ENCODE data around the gene MXD3. TPM values are rescaled to one million over a fixed set of nuclear protein-coding genes. Genes with fewer than 3 reads are reported as not detected.

The MXD3 gene
- total and polyA plus RNA-seq, 10 of the 15 experiments (the other 5 are each of a cell fraction or from before 2014, with no cell fraction given), result 0.24 to 29.8 (median 13.5) TPM

- in situ Hi-C loops (cut with MboI) (no loop called here), intact Hi-C loops (cut with micrococcal nuclease; ENCODE audit: unreplicated experiment) (no loop called here)
- H3K4me2 ChIP-seq (ENCODE audit: control insufficient read depth, insufficient read depth), result peak overlapping the region; percentile 90
- H3K27me3 ChIP-seq (replicated peaks in 1 of 2; ENCODE audit: control insufficient read depth in 2 of 2, insufficient read depth in 2 of 2, low read length in 1 of 2), result no peaks in the 10 kb centered on the region
- H3K9ac ChIP-seq (ENCODE audit: control insufficient read depth, insufficient read depth, low read length), result peak overlapping the region; percentile 91
- H3K36me3 ChIP-seq (ENCODE audit: control insufficient read depth in 2 of 2, insufficient read depth in 2 of 2, low read length in 1 of 2), result peaks cover 0 to 11% of the 10 kb centered on the region in 2 experiments; a peak in 1 of 4 replicates
- no peak; the same call in 2 of the 3 replicates for ATAC-seq
- H3K79me2 ChIP-seq (ENCODE audit: control insufficient read depth, insufficient read depth, low read length), result peaks cover 47% of the 10 kb centered on the region
- ChIA-PET CTCF (interaction anchor here (0.7 to 7.2 kb wide), 14 partner anchors 11 to 150 kb away, joined by 3 to 46 read pairs (median 6); no protein-coding TSS in a partner anchor), POLR2A (interaction anchor here (0.6 to 3.2 kb wide), 4 partner anchors 10 to 46 kb away, joined by 3 to 22 read pairs (median 10); no protein-coding TSS in a partner anchor), SMC1A (ENCODE audit: uncharacterized antibody, unreplicated experiment) (interaction anchor here (0.8 to 3.4 kb wide), 11 partner anchors 10 to 53 kb away, joined by 3 to 20 read pairs (median 4); no protein-coding TSS in a partner anchor), RAD21 (ENCODE audit: unreplicated experiment) (interaction anchor here (0.8 to 2.9 kb wide), 8 partner anchors 11 to 105 kb away, joined by 3 to 20 read pairs (median 5); no protein-coding TSS in a partner anchor)
- H3K27ac ChIP-seq (ENCODE audit: control insufficient read depth, insufficient read depth), result peak overlapping the region; percentile 89
- TF ChIP-seq RFX5 (IDR thresholded peaks at IDR 0.05; ENCODE audit: low read depth, low read length), result no peak
- 0 out of 2 replicates have a peak, but pooled peaks have one; percentile 50 for TF ChIP-seq MTA3 (IDR thresholded peaks at IDR 0.05; ENCODE audit: borderline replicate concordance, low read length)
- peak overlapping the region; percentile 86; the same call in 1 of the 2 replicates for H2AFZ ChIP-seq (ENCODE audit: control insufficient read depth, low read depth, low read length)
- DNase-seq (ENCODE audit: low read depth, low spot score), result no peak
- H3K4me3 ChIP-seq, result peak overlapping the region; percentile 98
- BruUV-seq (replicated peaks), result no TSS peak
- peaks cover 3% of the 10 kb centered on the region; the same call in 1 of the 3 replicates for H3K9me3 ChIP-seq (replicated peaks; ENCODE audit: control insufficient read depth, insufficient read depth, low read length)
- 4% methylated on average over 19 of the region's 19 CpGs for WGBS (ENCODE audit: insufficient coverage, insufficient replicate concordance, low lambda C conversion rate, missing lambda C conversion rate)
- peaks cover 15% of the 10 kb centered on the region for H3K4me1 ChIP-seq (ENCODE audit: control insufficient read depth, insufficient read depth, low read length)
- peak; percentile 7 for FAIRE-seq
- H4K20me1 ChIP-seq (ENCODE audit: control insufficient read depth, insufficient read depth), result 0 out of 2 replicates have a peak, but pooled peaks cover 3% of the 10 kb centered on the region
Measured at GRCh38 chr5:177350776-177351391, 39.2 kb upstream of the MXD3 start.

GRCh38 chr5:177349762-177350161 is 38.1 kb upstream of the MXD3 start:
- ChIA-PET POLR2A (interaction anchor here (0.8 to 3.2 kb wide), 2 partner anchors 9 to 11 kb away, joined by 3 to 22 read pairs; no protein-coding TSS in a partner anchor), CTCF (interaction anchor here (1.3 to 7.2 kb wide), 6 partner anchors 23 to 106 kb away, joined by 4 to 46 read pairs (median 8); no protein-coding TSS in a partner anchor), RAD21 (ENCODE audit: unreplicated experiment) (interaction anchor here (1.2 to 2.1 kb wide), 2 partner anchors 29 to 33 kb away, joined by 3 to 6 read pairs; no protein-coding TSS in a partner anchor), SMC1A (ENCODE audit: uncharacterized antibody, unreplicated experiment) (interaction anchor here (1.2 to 1.8 kb wide), 3 partner anchors 8 to 40 kb away, joined by 4 to 8 read pairs (median 7); partner anchors contain the start of gene RGS14)
- ATAC-seq (no peak), DNase-seq (ENCODE audit: low read depth, low spot score) (no peak), FAIRE-seq (no peak)
- Histone ChIP-seq H3K4me3 (peak overlapping the region; percentile 98), H3K79me2 (ENCODE audit: control insufficient read depth, insufficient read depth, low read length) (peaks cover 51% of the 10 kb centered on the region), H3K9me3 (replicated peaks; ENCODE audit: control insufficient read depth, insufficient read depth, low read length) (no peaks in the 10 kb centered on the region), H3K36me3 (ENCODE audit: control insufficient read depth in 2 of 2, insufficient read depth in 2 of 2, low read length in 1 of 2) (peaks cover 0 to 11% of the 10 kb centered on the region in 2 experiments; a peak in 2 of 4 replicates), H3K4me2 (ENCODE audit: control insufficient read depth, insufficient read depth) (peak overlapping the region; percentile 90), H3K4me1 (ENCODE audit: control insufficient read depth, insufficient read depth, low read length) (peaks cover 13% of the 10 kb centered on the region), H2AFZ (ENCODE audit: control insufficient read depth, low read depth, low read length) (no peak overlapping the region), H3K27me3 (replicated peaks in 1 of 2; ENCODE audit: control insufficient read depth in 2 of 2, insufficient read depth in 2 of 2, low read length in 1 of 2) (no peaks in the 10 kb centered on the region), H4K20me1 (ENCODE audit: control insufficient read depth, insufficient read depth) (0 out of 2 replicates have a peak, but pooled peaks cover 3% of the 10 kb centered on the region), H3K27ac (ENCODE audit: control insufficient read depth, insufficient read depth) (no peak overlapping the region), H3K9ac (ENCODE audit: control insufficient read depth, insufficient read depth, low read length) (peak overlapping the region; percentile 91)
- no TSS peak for BruUV-seq (replicated peaks)
- in situ Hi-C loops (cut with MboI) (no loop called here), intact Hi-C loops (cut with micrococcal nuclease; ENCODE audit: unreplicated experiment) (no loop called here)
- 56% methylated on average over 5 of the region's 5 CpGs for WGBS (ENCODE audit: insufficient coverage, insufficient replicate concordance, low lambda C conversion rate, missing lambda C conversion rate)
- no peak for TF ChIP-seq JUNB (IDR thresholded peaks at IDR 0.05)
- TF ChIP-seq SUPT20H (IDR thresholded peaks at IDR 0.05; ENCODE audit: borderline replicate concordance, control insufficient read depth, low read depth, low read length), result no peak
- no peak for TF ChIP-seq KLF5 (IDR thresholded peaks at IDR 0.05; ENCODE audit: partially characterized antibody)
- no peak for TF ChIP-seq IRF3 (IDR thresholded peaks at IDR 0.05)
- TF ChIP-seq HDAC2 (IDR thresholded peaks at IDR 0.05), result no peak
- no peak for TF ChIP-seq ELK1 (IDR thresholded peaks at IDR 0.05; ENCODE audit: low read depth, low read length)
- no peak for TF ChIP-seq LARP7 (IDR thresholded peaks at IDR 0.05)
- no peak for TF ChIP-seq NFXL1 (IDR thresholded peaks at IDR 0.05; ENCODE audit: borderline replicate concordance)
- no peak for TF ChIP-seq PML (IDR thresholded peaks at IDR 0.05; ENCODE audit: low read length)
- TF ChIP-seq ZNF622 (IDR thresholded peaks at IDR 0.05), result no peak
- TF ChIP-seq ZNF207 (IDR thresholded peaks at IDR 0.05; ENCODE audit: borderline replicate concordance), result no peak
- TF ChIP-seq GATAD2B (conservative IDR thresholded peaks at IDR 0.05; ENCODE audit: low read depth), result no peak
- no peak for TF ChIP-seq MXI1 (IDR thresholded peaks at IDR 0.05; ENCODE audit: low read depth, low read length)

Measured in GM12878 (cell line).